Left lung (tissue), 10 donors: ENCODE results near the gene COG5. TPM values are rescaled to one million over a fixed set of nuclear protein-coding genes. Genes with fewer than 3 reads are reported as not detected.

Experiments
- ATAC-seq: fragments of 200-7000 bp; cut with Tn5 transposase; one replicate; pipeline ENCODE4 v1.9.1; 2020; ENCODE audit warnings: moderate library complexity
- DNase-seq, 4 donors: peaks; one replicate each; pipeline ENCODE4 v3.0.0-alpha.2; 2013 to 2020
- H3K27ac ChIP-seq, 2 donors: fragments of 200-600 bp; sonication (generic) in 1 of 2; one replicate each; pipeline versions ENCODE4 v1.5.0 to v1.8.0; 2020 to 2021
- H3K27me3 ChIP-seq, 2 donors: fragments of 200-600 bp; sonication (generic) in 1 of 2; one replicate each; pipeline versions ENCODE4 v1.5.0 to v1.8.0; 2020 to 2021
- H3K36me3 ChIP-seq, 2 donors: fragments of 200-600 bp; sonication (generic) in 1 of 2; one replicate each; pipeline versions ENCODE4 v1.5.0 to v1.8.0; 2020 to 2021
- H3K4me1 ChIP-seq, 2 donors: fragments of 200-600 bp; one replicate each; pipeline ENCODE4 v1.8.0; 2021
- H3K4me3 ChIP-seq, 2 donors: fragments of 200-600 bp; sonication (generic) in 1 of 2; one replicate each; pipeline versions ENCODE4 v1.5.0 to v1.8.0; 2020 to 2021; ENCODE audit warnings: mild to moderate bottlenecking in 1 of 2
- H3K9me3 ChIP-seq, 2 donors: fragments of 200-600 bp; sonication (generic) in 1 of 2; one replicate each; pipeline versions ENCODE4 v1.5.0 to v1.8.0; 2020 to 2021
- intact Hi-C, 2 donors: fragments of 100-400 bp; cut with DNase I; formaldehyde crosslinking; loops; one replicate each; pipeline versions ENCODE4 v1.11.2 to v1.14.2; 2022
- polyA plus RNA-seq, 6 donors: library from polyadenylated mRNA; unstranded; fragments of 120-200 nt; gene quantifications; one replicate each; pipeline ENCODE4 v1.2.1, GENCODE V29; 2013; ENCODE audit not compliant: insufficient read length in 6 of 6
- total RNA-seq, 2 donors: library from RNA; stranded (reverse); fragmentation: NEBNext Ultra II Directional; extraction: Animal tissue kit (Norgen Biotek cat#: 25700); gene quantifications; one replicate each; pipeline ENCODE4 v1.2.1, GENCODE V29; 2021
- TF ChIP-seq, protein P1 (sequence below), 2 donors: fragments of 200-600 bp; sonication (generic) in 1 of 2; IDR thresholded peaks; one replicate each; pipeline versions ENCODE4 v1.5.0 to v1.8.0; 2021; ENCODE audit warnings: antibody characterized with exemption in 2 of 2
- donor health status: DM: no; HTN: yes; CAD: no.
- donor health status: DM: no; HTN: no; CAD: no.

The COG5 gene
- total and polyA plus RNA-seq, 8 donors: 26.9 to 42.6 (median 33.4) TPM

- no peaks in the 10 kb centered on the region for H3K36me3 ChIP-seq
- H3K4me1 ChIP-seq: peaks cover 0 to 9% of the 10 kb centered on the region in 2 donors
- H3K9me3 ChIP-seq: no peaks in the 10 kb centered on the region
- H3K27ac ChIP-seq: no peak overlapping the region
- DNase-seq (no peak), ATAC-seq (no peak)
- TF ChIP-seq, protein P1, sequence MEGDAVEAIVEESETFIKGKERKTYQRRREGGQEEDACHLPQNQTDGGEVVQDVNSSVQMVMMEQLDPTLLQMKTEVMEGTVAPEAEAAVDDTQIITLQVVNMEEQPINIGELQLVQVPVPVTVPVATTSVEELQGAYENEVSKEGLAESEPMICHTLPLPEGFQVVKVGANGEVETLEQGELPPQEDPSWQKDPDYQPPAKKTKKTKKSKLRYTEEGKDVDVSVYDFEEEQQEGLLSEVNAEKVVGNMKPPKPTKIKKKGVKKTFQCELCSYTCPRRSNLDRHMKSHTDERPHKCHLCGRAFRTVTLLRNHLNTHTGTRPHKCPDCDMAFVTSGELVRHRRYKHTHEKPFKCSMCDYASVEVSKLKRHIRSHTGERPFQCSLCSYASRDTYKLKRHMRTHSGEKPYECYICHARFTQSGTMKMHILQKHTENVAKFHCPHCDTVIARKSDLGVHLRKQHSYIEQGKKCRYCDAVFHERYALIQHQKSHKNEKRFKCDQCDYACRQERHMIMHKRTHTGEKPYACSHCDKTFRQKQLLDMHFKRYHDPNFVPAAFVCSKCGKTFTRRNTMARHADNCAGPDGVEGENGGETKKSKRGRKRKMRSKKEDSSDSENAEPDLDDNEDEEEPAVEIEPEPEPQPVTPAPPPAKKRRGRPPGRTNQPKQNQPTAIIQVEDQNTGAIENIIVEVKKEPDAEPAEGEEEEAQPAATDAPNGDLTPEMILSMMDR (IDR thresholded peaks at IDR 0.05): no peak
- intact Hi-C loops: no loop called here
- no peaks in the 10 kb centered on the region for H3K27me3 ChIP-seq
- no peak overlapping the region for H3K4me3 ChIP-seq
These were observed 94.9 kb downstream of the COG5 start for GRCh38 chr7:107468824-107469223.

GRCh38 chr7:107467972-107468371 lies 95.7 kb downstream of the COG5 start:
- H3K4me1 ChIP-seq: peaks cover 0 to 9% of the 10 kb centered on the region in 2 donors
- H3K36me3 ChIP-seq: no peaks in the 10 kb centered on the region
- TF ChIP-seq, protein P1 (IDR thresholded peaks at IDR 0.05): no peak
- H3K9me3 ChIP-seq: no peaks in the 10 kb centered on the region
- no peaks in the 10 kb centered on the region for H3K27me3 ChIP-seq
- ATAC-seq (no peak), DNase-seq (no peak)
- no peak overlapping the region for H3K4me3 ChIP-seq
- intact Hi-C loops: no loop called here
- H3K27ac ChIP-seq: no peak overlapping the region

- intact Hi-C loops: loop anchor here in 1 of 2 donors (5.0 kb wide), 1 partner anchor 263 kb away; no protein-coding TSS in a partner anchor
- ATAC-seq (no peak), DNase-seq (no peak)
These were observed 99.0 kb downstream of the COG5 start for GRCh38 chr7:107464666-107465226.

GRCh38 chr7:107463139-107464078 lies 100.3 kb downstream of the COG5 start:
- no peak overlapping the region for H3K4me3 ChIP-seq
- peaks cover 0 to 5% of the 10 kb centered on the region in 2 donors for H3K36me3 ChIP-seq
- TF ChIP-seq, protein P1 (IDR thresholded peaks at IDR 0.05): peak; percentile 62 to 63
- H3K27ac ChIP-seq: no peak overlapping the region
- H3K27me3 ChIP-seq: no peaks in the 10 kb centered on the region
- H3K9me3 ChIP-seq: no peaks in the 10 kb centered on the region
- ATAC-seq: peak; percentile 94
- no peaks in the 10 kb centered on the region for H3K4me1 ChIP-seq
- intact Hi-C loops: loop anchor here in 1 of 2 donors (5.0 kb wide), 1 partner anchor 264 kb away; no protein-coding TSS in a partner anchor
- DNase-seq: peak in 3 of 4 donors; percentile 34 to 74 (median 38)

More at GRCh38 chr7:107464666-107465226, 99.0 kb downstream of the COG5 start:
- TF ChIP-seq, protein P1 (IDR thresholded peaks at IDR 0.05): no peak
- H3K4me3 ChIP-seq: no peak overlapping the region
- no peaks in the 10 kb centered on the region for H3K9me3 ChIP-seq
- H3K36me3 ChIP-seq: no peaks in the 10 kb centered on the region
- no peaks in the 10 kb centered on the region for H3K4me1 ChIP-seq
- H3K27ac ChIP-seq: no peak overlapping the region
- no peaks in the 10 kb centered on the region for H3K27me3 ChIP-seq
